GM18870 (cell line): ENCODE measurements around the gene FOXL3.
"Not testable (repeated sequence)": the region's sequence is repeated elsewhere in the genome, so short reads cannot be mapped to it uniquely, and the experiment has no call there.

Experiments used
- ATAC-seq: cut with Tn5 transposase; IDR thresholded peaks from one replicate; pipeline ENCODE4 v1.9.1; 2021; ENCODE audit warnings: moderate library complexity; ENCODE audit not compliant: unreplicated experiment

Gene FOXL3

GRCh38 chr7:254337-255037 is 35.5 kb upstream of the FOXL3 start:
- no peak for ATAC-seq

- no peak for ATAC-seq
Measured at GRCh38 chr7:255038-255435, 34.9 kb upstream of the FOXL3 start.

GRCh38 chr7:255721-256361 is 34.1 kb upstream of the FOXL3 start:
- ATAC-seq = no peak

- no peak for ATAC-seq
Measured at GRCh38 chr7:256461-256940, 33.5 kb upstream of the FOXL3 start.

- ATAC-seq = no peak
Measured at GRCh38 chr7:256981-257646, 32.9 kb upstream of the FOXL3 start.

- no peak for ATAC-seq
Measured at GRCh38 chr7:257647-257992, 32.4 kb upstream of the FOXL3 start.

GRCh38 chr7:258476-259190 is 31.3 kb upstream of the FOXL3 start:
- no peak for ATAC-seq

GRCh38 chr7:259191-259505 is 30.8 kb upstream of the FOXL3 start:
- ATAC-seq = no peak

- no peak for ATAC-seq
Measured at GRCh38 chr7:259751-260405, 30.1 kb upstream of the FOXL3 start.

- ATAC-seq = no peak
Measured at GRCh38 chr7:260441-261281, 29.3 kb upstream of the FOXL3 start.

- no peak for ATAC-seq
Measured at GRCh38 chr7:261341-262250, 28.4 kb upstream of the FOXL3 start.

GRCh38 chr7:262251-262572 is 27.8 kb upstream of the FOXL3 start:
- no peak for ATAC-seq

- not testable (repeated sequence) for ATAC-seq
Measured at GRCh38 chr7:262631-263311, 27.2 kb upstream of the FOXL3 start.

GRCh38 chr7:263483-264351 is 26.3 kb upstream of the FOXL3 start:
- ATAC-seq = not testable (repeated sequence)

GRCh38 chr7:264541-265191 is 25.3 kb upstream of the FOXL3 start:
- no peak for ATAC-seq

- no peak for ATAC-seq
Measured at GRCh38 chr7:265192-265997, 24.6 kb upstream of the FOXL3 start.
